HEK293 (cell line): ENCODE data around the gene LCNL1.

Experiments used
- CTCF ChIA-PET: fragments of 350-600 bp; formaldehyde crosslinking; extraction: SDS; loops from one replicate; lab custom pipeline; 2021; ENCODE audit warnings: antibody characterized with exemption; lab: Yijun Ruan, JAX
- POLR2A ChIA-PET: fragments of 300-600 bp; formaldehyde crosslinking; extraction: SDS; loops from one replicate; lab custom pipeline; 2020; ENCODE audit warnings: antibody characterized with exemption, inconsistent platforms; lab: Yijun Ruan, JAX
- H3K27ac ChIP-seq: fragments of 200-500 bp; sonication (Bioruptor generic); 2 replicates; pipeline ENCODE4 v1.5.1; 2014; ENCODE audit warnings: low read depth, low read length, control low read depth, inconsistent platforms; ENCODE audit errors: extremely low read depth
- H3K36me3 ChIP-seq, 2 experiments: fragments of 200-500 bp in 1 of 2; sonication (Bioruptor generic) in 1 of 2; 1 replicate in 1 of 2; 2 replicates in 1 of 2; pipeline ENCODE4 v1.5.1; 2014 to 2017; ENCODE audit warnings: inconsistent platforms in 2 of 2, low read length in 2 of 2; ENCODE audit not compliant: control insufficient read depth in 2 of 2, insufficient read depth in 1 of 2
- H3K4me1 ChIP-seq: fragments of 200-500 bp; sonication (Bioruptor generic); 2 replicates; pipeline ENCODE4 v1.5.1; 2014; ENCODE audit warnings: mild to moderate bottlenecking, low read length, inconsistent platforms; ENCODE audit not compliant: control insufficient read depth, insufficient read depth
- H3K4me3 ChIP-seq: 2 replicates; pipeline ENCODE4 v1.5.1; 2011; ENCODE audit warnings: low read depth, mild to moderate bottlenecking, control low read depth, low read length, moderate library complexity
- H3K9me3 ChIP-seq: fragments of 200-500 bp; sonication (Bioruptor generic); 2 replicates; pipeline ENCODE4 v1.5.1; 2014; ENCODE audit warnings: low read depth, low read length, inconsistent platforms; ENCODE audit not compliant: control insufficient read depth, insufficient read depth
- EGR2 ChIP-seq: fragments of 450-650 bp; formaldehyde crosslinking; IDR thresholded peaks from 2 replicates; pipeline ENCODE4 v1.5.1; 2016; ENCODE audit warnings: low read depth, missing biosample characterization, missing genetic modification characterization
- GLI4 ChIP-seq: fragments of 450-650 bp; formaldehyde crosslinking; IDR thresholded peaks from 2 replicates; pipeline ENCODE4 v1.5.1; 2016; ENCODE audit warnings: missing biosample characterization, missing genetic modification characterization
- MEIS1 ChIP-seq: sonication (generic); formaldehyde crosslinking; IDR thresholded peaks from 2 replicates; pipeline ENCODE4 v1.8.1; 2022; ENCODE audit warnings: missing genetic modification reagents, mild to moderate bottlenecking, borderline replicate concordance
- SCRT2 ChIP-seq: fragments of 450-650 bp; formaldehyde crosslinking; IDR thresholded peaks from 2 replicates; pipeline ENCODE4 v1.5.1; 2016; ENCODE audit warnings: missing biosample characterization, missing genetic modification characterization
- SETDB1 ChIP-seq: IDR thresholded peaks from one replicate; pipeline ENCODE4 v1.6.1; 2017; ENCODE audit warnings: mild to moderate bottlenecking, low read length, moderate library complexity, mixed read lengths; ENCODE audit not compliant: insufficient read length
- ZBTB8A ChIP-seq: fragments of 450-650 bp; formaldehyde crosslinking; IDR thresholded peaks from 2 replicates; pipeline ENCODE4 v1.5.1; 2016; ENCODE audit warnings: missing biosample characterization, missing genetic modification characterization
- ZFHX2 ChIP-seq: fragments of 450-650 bp; formaldehyde crosslinking; conservative IDR thresholded peaks from 2 replicates; pipeline ENCODE4 v1.5.1; 2016; ENCODE audit warnings: missing biosample characterization, missing genetic modification characterization
- ZNF175 ChIP-seq: fragments of 450-650 bp; formaldehyde crosslinking; IDR thresholded peaks from 2 replicates; pipeline ENCODE4 v1.5.1; 2016; ENCODE audit warnings: missing biosample characterization, missing genetic modification characterization
- ZNF19 ChIP-seq: fragments of 450-650 bp; formaldehyde crosslinking; IDR thresholded peaks from 2 replicates; pipeline ENCODE4; 2016; ENCODE audit warnings: missing biosample characterization, missing genetic modification characterization, low read depth
- ZNF202 ChIP-seq: fragments of 450-650 bp; formaldehyde crosslinking; IDR thresholded peaks from 2 replicates; pipeline ENCODE4 v1.5.1; 2016; ENCODE audit warnings: missing biosample characterization, missing genetic modification characterization, borderline replicate concordance
- ZNF221 ChIP-seq: fragments of 450-650 bp; formaldehyde crosslinking; IDR thresholded peaks from 2 replicates; pipeline ENCODE4 v1.5.1; 2017; ENCODE audit warnings: missing biosample characterization, missing genetic modification characterization, borderline replicate concordance
- ZNF23 ChIP-seq: fragments of 450-650 bp; formaldehyde crosslinking; IDR thresholded peaks from 2 replicates; pipeline ENCODE4 v1.5.1; 2016; ENCODE audit warnings: missing biosample characterization, missing genetic modification characterization, borderline replicate concordance
- ZNF394 ChIP-seq: fragments of 450-650 bp; formaldehyde crosslinking; IDR thresholded peaks from 2 replicates; pipeline ENCODE4 v1.5.1; 2016; ENCODE audit warnings: missing biosample characterization, missing genetic modification characterization, mild to moderate bottlenecking, moderate library complexity, borderline replicate concordance
- ZNF416 ChIP-seq: fragments of 450-650 bp; formaldehyde crosslinking; IDR thresholded peaks from 2 replicates; pipeline ENCODE4 v1.5.1; 2016; ENCODE audit warnings: missing biosample characterization, missing genetic modification characterization
- ZNF549 ChIP-seq: fragments of 450-650 bp; IDR thresholded peaks from 2 replicates; pipeline ENCODE4 v1.5.1; 2018; ENCODE audit warnings: missing biosample characterization, missing genetic modification characterization, mild to moderate bottlenecking, inconsistent platforms, moderate library complexity
- ZNF626 ChIP-seq: fragments of 450-650 bp; sonication (Bioruptor Pico); formaldehyde crosslinking; IDR thresholded peaks from 2 replicates; pipeline ENCODE4 v1.5.1; 2018; ENCODE audit warnings: missing biosample characterization, missing genetic modification characterization, inconsistent platforms
- ZNF664 ChIP-seq: fragments of 450-650 bp; formaldehyde crosslinking; IDR thresholded peaks from 2 replicates; pipeline ENCODE4 v1.5.1; 2016; ENCODE audit warnings: missing biosample characterization, missing genetic modification characterization
- ZNF707 ChIP-seq: fragments of 450-650 bp; formaldehyde crosslinking; IDR thresholded peaks from 2 replicates; pipeline ENCODE4 v1.5.1; 2016; ENCODE audit warnings: missing biosample characterization, missing genetic modification characterization
- ZNF768 ChIP-seq: fragments of 450-650 bp; formaldehyde crosslinking; IDR thresholded peaks from 2 replicates; pipeline ENCODE4 v1.5.1; 2018; ENCODE audit warnings: missing biosample characterization, mild to moderate bottlenecking, missing genetic modification characterization
- ZNF792 ChIP-seq: fragments of 450-650 bp; formaldehyde crosslinking; IDR thresholded peaks from 2 replicates; pipeline ENCODE4 v1.5.1; 2016; ENCODE audit warnings: missing biosample characterization, missing genetic modification characterization
- ZNF830 ChIP-seq: fragments of 450-650 bp; IDR thresholded peaks from 2 replicates; pipeline ENCODE4 v1.5.0; 2018; ENCODE audit warnings: missing biosample characterization, missing genetic modification characterization, low read depth, mild to moderate bottlenecking, moderate library complexity
- ZNF843 ChIP-seq: fragments of 450-650 bp; formaldehyde crosslinking; IDR thresholded peaks from 2 replicates; pipeline ENCODE4 v1.5.1; 2016; ENCODE audit warnings: missing biosample characterization, missing genetic modification characterization
- TF ChIP-seq, protein P1 (sequence below): fragments of 450-650 bp; formaldehyde crosslinking; IDR thresholded peaks from 2 replicates; pipeline ENCODE4 v1.5.1; 2017; ENCODE audit warnings: missing biosample characterization, missing genetic modification characterization
- TF ChIP-seq, protein P2 (sequence below): fragments of 450-650 bp; formaldehyde crosslinking; IDR thresholded peaks from 2 replicates; pipeline ENCODE4 v1.5.1; 2016; ENCODE audit warnings: missing biosample characterization, missing genetic modification characterization
- TF ChIP-seq, protein P3 (sequence below): fragments of 450-650 bp; formaldehyde crosslinking; IDR thresholded peaks from 2 replicates; pipeline ENCODE4 v1.5.1; 2017; ENCODE audit warnings: missing biosample characterization, mild to moderate bottlenecking, missing genetic modification characterization, moderate library complexity

Gene LCNL1

DNA sequence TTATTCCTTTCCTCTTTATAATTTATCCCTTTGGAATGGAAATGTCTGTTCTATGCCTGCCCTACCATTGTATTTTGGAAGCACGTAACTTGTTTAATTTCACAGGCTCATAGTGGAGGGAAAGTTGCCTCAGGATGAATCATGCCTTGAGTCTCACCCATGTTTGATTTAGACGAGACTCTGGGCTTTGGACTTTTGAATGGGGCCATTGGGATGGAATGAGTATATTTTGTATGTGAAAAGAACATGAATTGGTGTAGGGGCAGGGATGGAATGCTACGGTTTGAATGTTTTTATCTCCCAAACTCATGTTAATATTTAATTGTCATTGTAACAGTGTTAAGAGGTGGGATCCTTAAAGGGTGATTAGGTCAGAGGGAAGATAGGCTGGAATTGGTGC lies 48.5 kb upstream of the LCNL1 start (continued):
- TF ChIP-seq SCRT2 (tag by site-specific recombination) (no peak), ZNF664 (tag by site-specific recombination) (no peak), ZNF768 (no peak)

DNA sequence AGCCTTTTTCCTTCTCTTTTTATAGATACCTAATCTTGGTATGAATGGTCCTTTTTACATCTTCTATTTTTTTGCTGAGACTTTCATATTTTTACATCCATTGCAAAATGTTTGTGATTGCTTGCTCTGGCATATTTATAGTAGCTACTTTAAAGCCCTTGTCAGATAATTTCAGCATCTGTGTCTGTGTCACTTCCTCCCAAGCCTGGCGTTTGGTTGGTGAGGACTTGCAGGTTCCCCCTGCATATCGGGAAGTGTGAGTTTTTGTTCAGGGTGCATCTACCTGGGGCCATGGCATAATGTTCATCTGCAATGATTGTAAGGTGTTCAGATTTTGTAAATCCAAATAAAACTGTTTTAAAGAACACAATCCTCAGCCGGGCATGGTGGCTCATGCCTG lies 47.1 kb upstream of the LCNL1 start:
- H3K4me3 ChIP-seq = no peak overlapping the region
- POLR2A ChIA-PET = interaction anchor here (0.7 kb wide), 1 partner anchor 96 kb away, joined by 4 read pairs; no protein-coding TSS in a partner anchor
- no peak overlapping the region for H3K27ac ChIP-seq
- TF ChIP-seq ZNF843 (tag by site-specific recombination) = no peak
- TF ChIP-seq, protein P1, sequence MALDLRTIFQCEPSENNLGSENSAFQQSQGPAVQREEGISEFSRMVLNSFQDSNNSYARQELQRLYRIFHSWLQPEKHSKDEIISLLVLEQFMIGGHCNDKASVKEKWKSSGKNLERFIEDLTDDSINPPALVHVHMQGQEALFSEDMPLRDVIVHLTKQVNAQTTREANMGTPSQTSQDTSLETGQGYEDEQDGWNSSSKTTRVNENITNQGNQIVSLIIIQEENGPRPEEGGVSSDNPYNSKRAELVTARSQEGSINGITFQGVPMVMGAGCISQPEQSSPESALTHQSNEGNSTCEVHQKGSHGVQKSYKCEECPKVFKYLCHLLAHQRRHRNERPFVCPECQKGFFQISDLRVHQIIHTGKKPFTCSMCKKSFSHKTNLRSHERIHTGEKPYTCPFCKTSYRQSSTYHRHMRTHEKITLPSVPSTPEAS (tag by site-specific recombination) = no peak
- TF ChIP-seq, all 188 proteins: peak for 0
- CTCF ChIA-PET = interaction anchor here (1.2 kb wide), 1 partner anchor 8 kb away, joined by 3 read pairs; no protein-coding TSS in a partner anchor
- Histone ChIP-seq H3K9me3 (no peaks in the 10 kb centered on the region), H3K36me3 (peaks cover 0 to 25% of the 10 kb centered on the region in 2 experiments; a peak in 2 of 3 replicates), H3K4me1 (no peaks in the 10 kb centered on the region)

DNA sequence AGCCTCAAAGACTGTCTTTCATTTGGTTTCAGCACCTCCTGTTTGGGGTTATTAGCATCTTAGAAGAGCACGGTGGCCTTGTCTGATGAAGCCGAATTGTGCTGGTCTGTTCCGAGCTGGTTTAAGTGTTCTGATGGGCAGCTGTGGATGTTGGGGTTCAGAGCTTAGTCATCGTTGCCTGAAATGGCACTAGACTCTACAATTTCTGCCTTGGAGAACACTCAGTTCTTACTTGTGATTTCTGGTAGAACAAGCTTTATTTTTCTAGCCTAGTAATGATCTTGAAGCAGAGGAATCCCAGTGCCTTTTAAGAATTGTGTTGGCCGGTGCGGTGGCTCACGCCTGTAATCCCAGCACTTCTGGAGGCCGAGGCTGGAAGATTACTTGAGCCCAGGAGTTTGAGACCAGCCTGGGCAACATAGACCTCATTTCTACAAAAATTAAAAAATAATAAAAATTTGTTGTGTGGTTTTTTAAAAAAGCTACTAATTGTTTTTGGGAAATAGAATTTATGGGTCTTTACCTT lies 46.1 kb upstream of the LCNL1 start:
- Histone ChIP-seq H3K9me3 (no peaks in the 10 kb centered on the region), H3K4me1 (no peaks in the 10 kb centered on the region), H3K4me3 (no peak overlapping the region), H3K27ac (no peak overlapping the region), H3K36me3 (peaks cover 0 to 36% of the 10 kb centered on the region in 2 experiments; a peak in 1 of 3 replicates)
- POLR2A ChIA-PET = interaction anchor here (0.6 to 1.4 kb wide), 2 partner anchors 9 to 41 kb away, joined by 4 to 5 read pairs; no protein-coding TSS in a partner anchor
- CTCF ChIA-PET = interaction anchor here (0.7 to 1.1 kb wide), 3 partner anchors 8 to 98 kb away, joined by 3 read pairs; partner anchors contain the start of gene C8G
- TF ChIP-seq ZNF23 (tag by site-specific recombination) (no peak), MEIS1 (CRISPR knock-in tag) (no peak), ZNF221 (tag by site-specific recombination) (no peak), ZNF175 (tag by site-specific recombination) (no peak), ZNF626 (tag by site-specific recombination) (no peak), ZBTB8A (tag by site-specific recombination) (no peak), ZNF202 (tag by site-specific recombination) (no peak), SETDB1 (no peak)

DNA sequence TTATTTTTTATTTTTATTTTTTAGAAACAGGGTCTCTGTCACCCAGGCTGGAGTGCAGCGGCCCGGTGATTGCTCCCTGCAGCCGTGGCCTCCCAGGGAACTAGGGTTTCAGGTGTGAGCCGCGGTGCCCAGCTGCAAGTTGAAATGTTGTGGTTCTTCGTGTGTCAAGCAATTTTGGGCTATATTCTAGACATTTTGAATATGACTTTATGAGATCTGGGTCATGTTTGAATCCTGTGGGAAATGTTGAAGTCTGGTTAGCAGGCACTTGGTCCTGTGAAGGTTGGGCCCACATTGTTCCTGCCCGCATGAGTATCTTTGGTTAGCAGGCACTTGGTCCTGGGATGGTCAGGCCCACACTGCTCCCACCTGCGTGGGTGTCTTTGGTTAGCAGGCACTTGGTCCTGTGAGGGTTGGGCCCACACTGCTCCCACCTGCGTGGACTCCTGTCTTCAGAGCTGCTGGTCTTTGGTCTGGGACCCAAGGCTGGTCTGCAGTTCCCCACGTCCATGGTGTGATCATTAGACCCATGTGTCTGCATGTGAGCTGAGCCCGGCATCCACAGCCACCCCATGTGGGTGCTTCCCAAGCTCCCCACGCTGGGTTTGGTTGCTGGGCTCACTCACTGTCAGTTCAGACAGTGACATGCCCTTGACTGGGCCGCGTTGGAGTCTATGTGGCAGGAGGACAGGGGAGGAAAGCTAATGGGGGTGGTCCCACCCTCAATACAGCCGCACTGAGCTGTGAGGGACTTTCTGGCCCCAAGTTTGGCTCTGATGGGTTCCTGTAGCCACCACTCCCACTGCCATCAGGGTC lies 45.4 kb upstream of the LCNL1 start:
- H3K4me3 ChIP-seq = no peak overlapping the region
- no peaks in the 10 kb centered on the region for H3K9me3 ChIP-seq
- POLR2A ChIA-PET = interaction anchor here (1.3 to 1.4 kb wide), 2 partner anchors 10 to 55 kb away, joined by 4 to 6 read pairs; partner anchors contain the start of gene PAXX
- no peak overlapping the region for H3K27ac ChIP-seq
- no peaks in the 10 kb centered on the region for H3K4me1 ChIP-seq
- H3K36me3 ChIP-seq = peaks cover 0 to 43% of the 10 kb centered on the region in 2 experiments; a peak in 1 of 3 replicates
- CTCF ChIA-PET = interaction anchor here (1.1 to 1.9 kb wide), 3 partner anchors 11 to 98 kb away, joined by 3 to 7 read pairs (median 5); no protein-coding TSS in a partner anchor
- TF ChIP-seq, protein P2, sequence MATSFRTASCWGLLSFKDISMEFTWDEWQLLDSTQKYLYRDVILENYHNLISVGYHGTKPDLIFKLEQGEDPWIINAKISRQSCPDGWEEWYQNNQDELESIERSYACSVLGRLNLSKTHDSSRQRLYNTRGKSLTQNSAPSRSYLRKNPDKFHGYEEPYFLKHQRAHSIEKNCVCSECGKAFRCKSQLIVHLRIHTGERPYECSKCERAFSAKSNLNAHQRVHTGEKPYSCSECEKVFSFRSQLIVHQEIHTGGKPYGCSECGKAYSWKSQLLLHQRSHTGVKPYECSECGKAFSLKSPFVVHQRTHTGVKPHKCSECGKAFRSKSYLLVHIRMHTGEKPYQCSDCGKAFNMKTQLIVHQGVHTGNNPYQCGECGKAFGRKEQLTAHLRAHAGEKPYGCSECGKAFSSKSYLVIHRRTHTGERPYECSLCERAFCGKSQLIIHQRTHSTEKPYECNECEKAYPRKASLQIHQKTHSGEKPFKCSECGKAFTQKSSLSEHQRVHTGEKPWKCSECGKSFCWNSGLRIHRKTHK (tag by site-specific recombination) = peak; percentile 96
- no peak for TF ChIP-seq ZNF549 (tag by site-specific recombination)
- TF ChIP-seq GLI4 (tag by site-specific recombination) = no peak
- peak; percentile 61 for TF ChIP-seq ZFHX2
- no peak for TF ChIP-seq ZNF202 (tag by site-specific recombination)
- no peak for TF ChIP-seq ZNF394 (tag by site-specific recombination)
- no peak for TF ChIP-seq ZNF707 (tag by site-specific recombination)
- TF ChIP-seq ZNF830 (tag by site-specific recombination) = no peak
- TF ChIP-seq EGR2 (tag by site-specific recombination) = peak; percentile 75; the same call in 1 of the 2 replicates
- TF ChIP-seq ZNF416 = no peak
- TF ChIP-seq, protein P3, sequence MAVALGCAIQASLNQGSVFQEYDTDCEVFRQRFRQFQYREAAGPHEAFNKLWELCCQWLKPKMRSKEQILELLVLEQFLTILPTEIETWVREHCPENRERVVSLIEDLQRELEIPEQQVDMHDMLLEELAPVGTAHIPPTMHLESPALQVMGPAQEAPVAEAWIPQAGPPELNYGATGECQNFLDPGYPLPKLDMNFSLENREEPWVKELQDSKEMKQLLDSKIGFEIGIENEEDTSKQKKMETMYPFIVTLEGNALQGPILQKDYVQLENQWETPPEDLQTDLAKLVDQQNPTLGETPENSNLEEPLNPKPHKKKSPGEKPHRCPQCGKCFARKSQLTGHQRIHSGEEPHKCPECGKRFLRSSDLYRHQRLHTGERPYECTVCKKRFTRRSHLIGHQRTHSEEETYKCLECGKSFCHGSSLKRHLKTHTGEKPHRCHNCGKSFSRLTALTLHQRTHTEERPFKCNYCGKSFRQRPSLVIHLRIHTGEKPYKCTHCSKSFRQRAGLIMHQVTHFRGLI (tag by site-specific recombination) = no peak
- no peak for TF ChIP-seq ZNF792 (tag by site-specific recombination)
- TF ChIP-seq ZNF19 (tag by site-specific recombination) = no peak
